ENCODE data around the gene SLC22A23. TPM values are rescaled to one million over a fixed set of nuclear protein-coding genes. Genes with fewer than 3 reads are reported as not detected.
A peak's percentile ranks its signal among the peaks of the same experiment; 100 is the strongest.

The SLC22A23 gene
- total RNA-seq, 4 donors from 2014 or later: 7.6 to 13.1 (median 9.5) TPM

GRCh38 chr6:3376064-3376463 lies 80.8 kb downstream of the SLC22A23 start:
- Histone ChIP-seq H3K4me1 (peaks cover 14 to 56% (median 32%) of the 10 kb centered on the region in 4 donors), H3K27me3 (no peaks in the 10 kb centered on the region), H3K4me3 (no peak overlapping the region), H3K36me3 (no peaks in the 10 kb centered on the region), H3K27ac (replicated peaks in 1 of 4) (peak overlapping the region in 3 of 4 donors; percentile 19 to 21 (median 21)), H3K9me3 (no peaks in the 10 kb centered on the region)
- intact Hi-C loops (cut with DNase I): no loop called here
- 89% methylated on average over 8 of the region's 8 CpGs for WGBS
- TF ChIP-seq EP300 (IDR thresholded peaks at IDR 0.05) (no peak), POLR2A (IDR thresholded peaks at IDR 0.05; ENCODE audit: low read depth) (no peak), POLR2AphosphoS5 (IDR thresholded peaks at IDR 0.05) (no peak)
- TF ChIP-seq, protein P1, sequence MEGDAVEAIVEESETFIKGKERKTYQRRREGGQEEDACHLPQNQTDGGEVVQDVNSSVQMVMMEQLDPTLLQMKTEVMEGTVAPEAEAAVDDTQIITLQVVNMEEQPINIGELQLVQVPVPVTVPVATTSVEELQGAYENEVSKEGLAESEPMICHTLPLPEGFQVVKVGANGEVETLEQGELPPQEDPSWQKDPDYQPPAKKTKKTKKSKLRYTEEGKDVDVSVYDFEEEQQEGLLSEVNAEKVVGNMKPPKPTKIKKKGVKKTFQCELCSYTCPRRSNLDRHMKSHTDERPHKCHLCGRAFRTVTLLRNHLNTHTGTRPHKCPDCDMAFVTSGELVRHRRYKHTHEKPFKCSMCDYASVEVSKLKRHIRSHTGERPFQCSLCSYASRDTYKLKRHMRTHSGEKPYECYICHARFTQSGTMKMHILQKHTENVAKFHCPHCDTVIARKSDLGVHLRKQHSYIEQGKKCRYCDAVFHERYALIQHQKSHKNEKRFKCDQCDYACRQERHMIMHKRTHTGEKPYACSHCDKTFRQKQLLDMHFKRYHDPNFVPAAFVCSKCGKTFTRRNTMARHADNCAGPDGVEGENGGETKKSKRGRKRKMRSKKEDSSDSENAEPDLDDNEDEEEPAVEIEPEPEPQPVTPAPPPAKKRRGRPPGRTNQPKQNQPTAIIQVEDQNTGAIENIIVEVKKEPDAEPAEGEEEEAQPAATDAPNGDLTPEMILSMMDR (IDR thresholded peaks at IDR 0.05): no peak
- no peak for DNase-seq (ENCODE audit: extremely low spot score)

GRCh38 chr6:3373597-3374203 lies 83.2 kb downstream of the SLC22A23 start:
- TF ChIP-seq, protein P1 (IDR thresholded peaks at IDR 0.05): no peak
- TF ChIP-seq POLR2A (IDR thresholded peaks at IDR 0.05; ENCODE audit: low read depth) (no peak), EP300 (IDR thresholded peaks at IDR 0.05) (no peak), POLR2AphosphoS5 (IDR thresholded peaks at IDR 0.05) (no peak)
- Histone ChIP-seq H3K9me3 (no peaks in the 10 kb centered on the region), H3K4me1 (peaks cover 11 to 60% (median 44%) of the 10 kb centered on the region in 4 donors), H3K36me3 (no peaks in the 10 kb centered on the region), H3K4me3 (no peak overlapping the region), H3K27ac (replicated peaks in 1 of 4) (no peak overlapping the region), H3K27me3 (no peaks in the 10 kb centered on the region)
- WGBS: 88% methylated on average over 5 of the region's 5 CpGs
- no peak for DNase-seq (ENCODE audit: extremely low spot score)
- intact Hi-C loops (cut with DNase I): no loop called here

GRCh38 chr6:3372912-3373554 lies 83.8 kb downstream of the SLC22A23 start:
- Histone ChIP-seq H3K4me1 (peaks cover 10 to 61% (median 44%) of the 10 kb centered on the region in 4 donors), H3K4me3 (no peak overlapping the region), H3K27ac (replicated peaks in 1 of 4) (no peak overlapping the region), H3K9me3 (no peaks in the 10 kb centered on the region), H3K36me3 (no peaks in the 10 kb centered on the region), H3K27me3 (no peaks in the 10 kb centered on the region)
- no peak for TF ChIP-seq EP300 (IDR thresholded peaks at IDR 0.05)
- no peak for TF ChIP-seq POLR2AphosphoS5 (IDR thresholded peaks at IDR 0.05)
- TF ChIP-seq, protein P1 (IDR thresholded peaks at IDR 0.05): no peak
- no peak for TF ChIP-seq POLR2A (IDR thresholded peaks at IDR 0.05; ENCODE audit: low read depth)
- intact Hi-C loops (cut with DNase I): no loop called here
- 68% methylated on average over 6 of the region's 6 CpGs for WGBS
- no peak for DNase-seq (ENCODE audit: extremely low spot score)

GRCh38 chr6:3372184-3372846 lies 84.5 kb downstream of the SLC22A23 start:
- Histone ChIP-seq H3K4me3 (no peak overlapping the region), H3K4me1 (peaks cover 2 to 57% (median 38%) of the 10 kb centered on the region in 4 donors), H3K9me3 (no peaks in the 10 kb centered on the region), H3K27ac (replicated peaks in 1 of 4) (no peak overlapping the region), H3K36me3 (no peaks in the 10 kb centered on the region), H3K27me3 (no peaks in the 10 kb centered on the region)
- WGBS: 90% methylated on average over 12 of the region's 12 CpGs
- intact Hi-C loops (cut with DNase I): no loop called here
- DNase-seq (ENCODE audit: extremely low spot score): no peak
- TF ChIP-seq, protein P1 (IDR thresholded peaks at IDR 0.05): peak in 2 of 3 experiments; percentile 9 to 12
- no peak for TF ChIP-seq POLR2AphosphoS5 (IDR thresholded peaks at IDR 0.05)
- no peak for TF ChIP-seq EP300 (IDR thresholded peaks at IDR 0.05)
- TF ChIP-seq POLR2A (IDR thresholded peaks at IDR 0.05; ENCODE audit: low read depth): no peak

Measured in esophagus muscularis mucosa (tissue), 4 donors.